ENCODE measurements around the gene CACNA1H.
"Not testable (repeated sequence)": the region's sequence is repeated elsewhere in the genome, so short reads cannot be mapped to it uniquely, and the experiment has no call there.

DNA sequence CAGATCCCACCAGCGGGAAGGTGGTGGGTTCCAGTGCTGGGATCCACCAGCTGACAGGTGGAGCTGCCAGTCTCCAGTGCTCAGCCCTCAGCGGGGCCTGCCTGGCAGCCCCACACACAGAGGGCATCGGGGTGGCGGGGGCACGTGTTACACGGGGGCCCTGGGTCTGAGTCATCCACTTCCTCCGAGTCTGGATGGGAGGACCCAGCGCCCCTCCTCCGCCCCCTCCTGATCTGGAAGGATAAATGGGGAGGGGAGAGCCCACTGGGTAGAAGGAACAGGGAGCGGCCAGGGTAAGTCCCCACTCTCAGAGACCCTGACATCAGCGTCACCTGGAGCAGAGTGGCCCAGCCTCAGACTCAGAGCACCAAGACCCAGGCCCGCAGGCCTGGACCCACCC lies 87.5 kb downstream of the CACNA1H start, which contains the start of gene TPSAB1:
- TF ChIP-seq, protein P1, sequence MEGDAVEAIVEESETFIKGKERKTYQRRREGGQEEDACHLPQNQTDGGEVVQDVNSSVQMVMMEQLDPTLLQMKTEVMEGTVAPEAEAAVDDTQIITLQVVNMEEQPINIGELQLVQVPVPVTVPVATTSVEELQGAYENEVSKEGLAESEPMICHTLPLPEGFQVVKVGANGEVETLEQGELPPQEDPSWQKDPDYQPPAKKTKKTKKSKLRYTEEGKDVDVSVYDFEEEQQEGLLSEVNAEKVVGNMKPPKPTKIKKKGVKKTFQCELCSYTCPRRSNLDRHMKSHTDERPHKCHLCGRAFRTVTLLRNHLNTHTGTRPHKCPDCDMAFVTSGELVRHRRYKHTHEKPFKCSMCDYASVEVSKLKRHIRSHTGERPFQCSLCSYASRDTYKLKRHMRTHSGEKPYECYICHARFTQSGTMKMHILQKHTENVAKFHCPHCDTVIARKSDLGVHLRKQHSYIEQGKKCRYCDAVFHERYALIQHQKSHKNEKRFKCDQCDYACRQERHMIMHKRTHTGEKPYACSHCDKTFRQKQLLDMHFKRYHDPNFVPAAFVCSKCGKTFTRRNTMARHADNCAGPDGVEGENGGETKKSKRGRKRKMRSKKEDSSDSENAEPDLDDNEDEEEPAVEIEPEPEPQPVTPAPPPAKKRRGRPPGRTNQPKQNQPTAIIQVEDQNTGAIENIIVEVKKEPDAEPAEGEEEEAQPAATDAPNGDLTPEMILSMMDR (IDR thresholded peaks at IDR 0.05) = not testable (repeated sequence)
- TF ChIP-seq POLR2A (IDR thresholded peaks at IDR 0.05) = not testable (repeated sequence)

Data from uterus (tissue), 2 donors.